HG03159 (cell line): ENCODE results near the gene SVEP1.
"Not testable (repeated sequence)": the region's sequence is repeated elsewhere in the genome, so short reads cannot be mapped to it uniquely, and the experiment has no call there.

ENCODE experiments used
- ATAC-seq: cut with Tn5 transposase; IDR thresholded peaks from one replicate; pipeline ENCODE4 v1.9.1; 2021; ENCODE audit warnings: mild to moderate bottlenecking, moderate library complexity; ENCODE audit not compliant: unreplicated experiment

The SVEP1 gene

DNA sequence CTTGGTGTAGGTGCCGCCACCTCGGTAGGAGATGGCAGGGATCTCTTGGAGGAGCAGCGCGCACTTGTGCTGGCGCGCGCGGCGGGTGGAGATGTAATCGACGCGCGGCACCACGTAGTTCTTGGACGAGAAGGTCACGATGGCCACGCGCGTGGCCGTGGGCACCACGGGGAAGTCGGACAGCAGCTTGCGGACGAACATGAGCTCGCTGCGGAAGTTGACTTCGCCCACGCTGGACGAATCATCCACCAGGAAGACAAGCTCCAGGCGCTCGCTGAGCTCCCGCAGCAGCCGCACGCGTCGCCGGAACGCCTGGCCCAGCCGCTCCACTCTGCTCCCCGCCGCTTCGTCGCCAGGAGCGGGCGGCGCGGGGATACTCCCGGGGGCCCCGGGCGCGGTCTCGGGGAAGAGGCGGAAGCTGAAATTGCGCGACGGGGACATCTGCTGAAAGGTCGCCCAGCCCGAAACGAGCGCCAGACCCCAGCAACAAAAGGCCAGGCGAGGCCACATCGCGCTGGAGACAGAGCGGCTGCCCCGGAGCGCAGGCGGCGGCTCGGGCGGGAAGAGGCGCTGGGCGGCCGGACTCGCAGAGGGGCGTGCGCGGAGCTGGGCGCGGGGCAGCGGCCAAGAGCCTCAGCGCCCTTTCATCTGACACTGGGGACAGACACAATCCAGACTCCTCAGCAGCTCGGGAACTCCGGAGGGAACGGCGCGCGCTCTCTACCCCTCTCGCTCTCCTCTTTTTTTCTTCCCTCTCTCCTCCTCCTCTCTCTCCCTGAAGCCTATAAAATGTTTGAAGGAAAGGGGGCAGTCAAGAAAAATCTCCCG is at the start of gene SVEP1:
Gene SVEP1, minus strand, starts transcription at position 708 of the 828 bp plus-strand sequence. Its CDS starts 198 bp downstream, at position 510.
- no peak for ATAC-seq

DNA sequence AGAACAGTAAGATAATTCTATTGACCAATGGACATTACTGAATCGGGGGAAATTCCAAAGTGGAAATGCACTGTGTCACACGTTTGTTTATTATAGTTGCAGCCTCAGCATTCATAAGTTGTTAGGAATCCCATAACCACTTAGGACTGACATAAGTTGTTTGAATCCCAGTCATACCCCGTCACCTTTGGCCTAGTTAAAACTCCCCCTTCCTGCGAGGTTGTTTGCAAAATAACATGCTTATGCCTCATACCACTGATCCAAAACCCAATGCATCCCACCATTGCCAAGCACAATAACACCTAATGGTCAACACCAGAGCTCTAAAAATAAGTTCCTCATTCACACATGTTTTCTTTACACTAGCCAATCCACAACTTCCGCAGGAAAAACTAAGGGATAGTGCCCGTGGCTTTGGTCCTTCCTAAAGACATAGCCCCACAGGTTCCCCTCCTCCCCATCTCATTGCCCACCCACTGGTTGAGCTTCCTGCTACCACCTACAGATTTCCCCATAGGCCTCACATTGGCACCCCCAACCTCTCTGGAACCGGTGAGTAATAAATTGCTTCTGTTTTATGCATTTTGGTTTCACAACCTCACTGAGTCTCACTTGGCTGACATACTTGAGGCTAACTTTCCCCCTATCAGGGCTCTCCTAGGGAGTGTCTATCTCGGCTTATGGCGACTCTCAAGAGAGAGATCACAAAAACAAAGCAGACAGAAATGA is 46.7 kb upstream of the SVEP1 start:
- ATAC-seq: peak; percentile 97

DNA sequence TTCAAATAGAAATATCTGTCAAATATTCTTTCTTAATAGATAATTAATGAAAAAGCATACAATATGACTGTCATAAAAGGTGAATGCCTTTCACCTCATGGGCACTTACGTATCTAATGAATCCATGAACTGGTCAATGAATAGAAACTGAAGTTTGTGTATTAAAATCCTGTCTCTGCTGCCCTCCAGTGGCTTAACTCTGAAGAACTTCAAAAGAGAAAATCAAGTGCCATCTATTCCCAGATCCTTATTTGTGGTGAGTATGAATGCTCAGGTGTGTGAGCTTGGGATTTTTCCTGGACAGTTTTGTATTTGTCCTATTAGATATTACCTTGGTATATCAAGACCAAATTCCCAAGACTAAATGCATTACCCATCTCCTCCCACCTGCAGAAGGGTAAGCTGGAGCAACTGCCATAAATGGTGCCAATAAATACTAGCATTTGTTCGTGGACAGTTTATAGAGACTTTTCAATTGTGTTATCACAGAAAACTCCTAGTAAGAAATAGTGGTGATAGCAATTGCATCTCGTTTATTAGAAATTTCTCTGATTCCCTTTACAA is 44.0 kb upstream of the SVEP1 start:
- no peak for ATAC-seq

DNA sequence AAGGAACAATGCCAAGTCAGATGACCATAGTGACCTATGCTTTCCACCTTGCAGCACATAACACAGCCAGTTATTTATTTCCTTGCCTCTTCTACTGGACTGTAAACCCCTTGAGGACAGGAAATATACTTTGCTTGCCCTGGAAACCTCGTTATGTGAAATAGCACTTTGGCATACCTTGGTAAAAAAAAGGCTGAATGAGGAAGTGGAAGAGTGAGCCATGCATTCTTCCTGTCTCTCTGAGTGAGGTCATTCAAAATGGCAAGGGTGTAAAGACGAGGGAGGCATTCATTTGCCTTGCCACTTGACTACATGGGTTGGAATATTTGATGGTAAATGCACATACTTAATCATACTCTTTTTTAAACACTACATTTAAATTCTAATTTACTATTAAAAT is 42.8 kb upstream of the SVEP1 start:
- ATAC-seq: no peak

DNA sequence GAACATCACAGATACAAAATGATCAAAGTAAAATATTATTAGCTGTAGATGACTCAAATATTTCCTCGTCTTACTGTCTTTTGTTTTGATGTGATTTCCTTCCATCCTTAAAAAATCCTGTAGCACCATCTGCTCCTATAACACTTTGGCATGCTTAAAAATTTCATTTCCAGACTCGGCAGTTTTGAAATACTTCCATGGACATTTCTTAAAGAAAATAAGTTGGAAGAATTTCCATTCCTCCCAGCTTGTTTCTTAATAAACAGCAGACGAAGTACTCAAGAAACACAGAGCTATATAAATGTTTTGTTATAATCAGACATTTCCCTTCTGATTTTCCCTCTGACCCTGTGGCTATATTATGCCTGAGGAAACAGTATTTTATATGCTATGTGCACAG is 41.2 kb upstream of the SVEP1 start:
- no peak for ATAC-seq

DNA sequence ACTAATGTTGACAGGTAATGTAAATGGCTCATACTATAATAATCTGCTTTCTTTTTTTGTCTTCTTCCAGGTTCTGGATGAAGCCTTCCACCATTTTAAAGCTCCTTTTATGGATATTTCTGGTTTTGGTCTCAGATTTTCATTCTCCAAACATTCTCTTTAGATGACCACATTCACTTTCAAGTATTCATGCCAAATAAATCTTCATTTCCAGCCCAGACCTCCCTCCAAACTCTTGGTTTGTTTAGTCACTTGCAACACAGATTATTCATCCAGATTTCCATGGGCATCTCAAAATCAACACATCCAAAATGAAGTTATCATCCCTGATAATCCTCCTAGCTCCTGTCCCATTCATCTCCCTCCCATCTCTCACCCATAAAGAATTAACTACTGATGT is 40.3 kb upstream of the SVEP1 start:
- ATAC-seq: no peak

DNA sequence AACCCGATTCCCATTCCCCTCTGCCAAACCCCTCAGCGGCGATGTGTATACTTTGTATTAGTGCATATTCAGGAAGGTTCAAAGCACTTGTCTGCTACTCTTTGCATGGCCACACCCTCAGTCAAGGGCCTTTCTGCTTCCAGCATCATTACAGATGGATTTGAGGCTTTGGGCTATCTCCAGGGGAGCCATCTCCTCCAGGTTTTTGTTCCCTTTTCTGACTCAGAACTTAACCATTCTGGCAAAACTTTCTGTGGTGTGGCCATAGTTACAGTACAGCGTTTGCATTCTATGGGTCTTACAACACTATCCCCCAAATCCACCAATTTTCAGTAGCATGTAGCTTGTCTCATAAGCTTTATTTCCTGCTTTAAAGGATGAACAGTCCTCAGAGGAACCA is 36.0 kb upstream of the SVEP1 start:
- ATAC-seq: no peak

DNA sequence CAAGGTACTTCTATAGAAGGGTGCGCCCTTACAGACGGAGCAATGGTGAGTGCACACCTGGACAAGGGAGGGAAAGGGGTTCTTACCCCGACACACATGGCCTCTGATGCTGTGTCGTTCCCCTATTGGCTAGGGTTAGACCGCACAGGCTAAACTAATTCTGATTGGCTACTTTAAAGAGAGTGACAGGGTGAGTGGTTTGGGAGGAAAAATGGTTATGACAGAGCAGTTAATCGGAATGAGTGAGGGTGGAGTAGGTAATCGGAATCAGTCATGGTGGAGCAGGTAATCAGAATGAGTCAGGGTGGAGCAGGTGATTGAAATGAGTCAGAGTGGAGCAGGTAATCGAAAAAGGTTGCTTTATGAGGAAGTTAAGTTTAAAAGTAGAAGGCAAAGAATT is 35.0 kb upstream of the SVEP1 start:
- ATAC-seq: not testable (repeated sequence)

DNA sequence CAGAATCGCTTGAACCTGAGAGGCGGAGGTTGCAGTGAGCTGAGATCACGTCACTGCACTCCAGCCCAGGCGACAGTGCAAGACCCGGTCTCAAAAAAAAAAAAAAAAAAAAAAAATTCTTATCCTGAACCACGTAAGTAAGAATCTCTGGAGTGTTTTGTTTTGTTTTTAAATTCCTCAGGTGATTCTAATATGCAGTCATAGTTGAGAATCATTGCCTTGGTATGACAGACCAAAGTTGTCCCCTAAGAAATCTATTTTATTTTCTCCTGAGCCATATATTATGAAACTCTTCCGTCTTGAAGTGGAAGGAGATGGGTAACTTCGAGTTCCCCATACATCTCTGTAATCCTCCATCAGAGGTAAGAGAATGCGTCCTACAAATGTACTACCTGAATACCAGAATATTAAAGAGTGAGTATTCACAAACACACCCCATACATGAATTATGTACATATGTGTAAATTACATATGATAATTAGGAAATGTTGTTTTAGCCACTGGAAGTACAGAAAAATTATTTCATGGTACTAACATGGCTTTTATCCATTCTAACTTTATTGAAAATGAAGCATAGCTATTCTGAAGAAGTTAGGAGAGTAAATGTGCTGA is 26.7 kb upstream of the SVEP1 start:
- ATAC-seq: no peak

DNA sequence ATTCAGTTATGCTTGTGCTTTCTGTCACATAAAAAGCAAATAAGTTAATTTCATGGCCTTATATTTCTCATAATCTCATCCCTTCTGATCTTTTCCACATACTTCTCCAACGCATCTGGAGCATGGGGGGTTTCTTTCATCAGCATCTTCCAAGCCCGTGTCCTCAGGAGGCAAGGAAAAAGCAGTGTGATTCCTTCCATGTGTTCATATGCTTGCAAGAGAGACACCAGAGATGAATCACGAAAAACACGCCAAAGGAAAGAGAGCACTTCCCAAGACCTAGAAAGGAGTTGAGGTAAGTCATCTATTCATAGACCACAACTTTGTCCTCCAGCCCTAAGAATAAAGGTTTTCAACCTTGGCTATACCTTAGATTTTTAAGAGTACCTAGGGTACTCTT is 26.0 kb upstream of the SVEP1 start:
- ATAC-seq: no peak

DNA sequence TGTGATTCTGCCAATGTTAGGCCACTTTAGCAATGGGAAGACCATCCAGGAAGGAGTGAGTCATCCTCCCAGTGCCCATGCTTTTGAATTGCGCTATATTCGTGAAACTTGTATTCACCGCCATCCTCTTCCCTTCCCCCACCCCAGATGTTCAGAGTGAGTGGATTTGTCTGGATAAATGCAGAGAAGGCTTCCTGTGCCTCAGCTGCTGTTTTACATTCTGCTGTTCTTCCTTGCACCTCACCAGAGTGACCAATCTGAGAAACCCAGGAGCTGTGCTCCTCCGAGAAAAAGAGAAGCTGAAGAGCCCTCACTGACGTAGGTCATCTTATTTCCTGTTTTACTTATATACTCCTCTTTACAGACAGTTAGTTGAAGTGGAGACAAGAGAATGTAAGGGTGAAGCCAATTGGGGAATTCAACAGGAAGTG is 24.6 kb upstream of the SVEP1 start:
- no peak for ATAC-seq

DNA sequence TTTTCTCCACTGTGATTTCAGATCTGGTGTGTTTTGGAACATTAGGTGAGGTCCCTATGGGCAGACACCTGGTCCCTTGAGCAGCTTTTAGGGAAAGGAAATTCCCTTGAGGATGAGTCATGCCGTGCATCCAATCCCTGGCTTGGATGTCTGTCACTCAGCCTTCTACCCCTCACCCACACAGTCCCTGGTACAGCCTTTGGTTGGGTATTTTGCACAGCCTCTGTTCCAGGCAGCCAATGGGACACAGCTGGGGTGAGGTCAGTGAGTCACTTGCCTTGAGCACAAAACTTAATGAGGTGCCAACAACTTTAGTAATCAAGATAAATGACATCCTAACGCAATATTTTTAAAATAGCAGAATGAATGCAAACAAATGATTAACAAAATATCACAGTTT is 22.7 kb upstream of the SVEP1 start:
- no peak for ATAC-seq

DNA sequence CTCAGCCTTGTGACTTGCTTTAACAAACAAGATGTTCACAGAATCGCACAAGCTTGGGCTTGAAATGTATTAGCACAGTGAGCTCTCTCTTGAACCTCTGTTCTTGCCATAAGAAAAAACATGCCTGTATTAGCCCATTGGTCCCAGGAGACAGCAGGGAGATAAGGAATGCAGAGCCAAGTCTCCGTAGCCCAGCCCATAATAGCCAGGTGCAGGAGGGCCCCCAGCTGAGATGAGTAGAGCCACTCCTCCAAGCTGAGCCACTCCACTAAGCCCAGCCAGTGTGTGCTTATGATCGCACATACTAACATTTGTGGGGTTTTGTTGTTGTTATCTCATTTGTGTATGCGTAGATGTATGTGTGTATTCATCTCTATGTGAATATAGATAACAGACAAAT is 21.6 kb upstream of the SVEP1 start:
- ATAC-seq: no peak

DNA sequence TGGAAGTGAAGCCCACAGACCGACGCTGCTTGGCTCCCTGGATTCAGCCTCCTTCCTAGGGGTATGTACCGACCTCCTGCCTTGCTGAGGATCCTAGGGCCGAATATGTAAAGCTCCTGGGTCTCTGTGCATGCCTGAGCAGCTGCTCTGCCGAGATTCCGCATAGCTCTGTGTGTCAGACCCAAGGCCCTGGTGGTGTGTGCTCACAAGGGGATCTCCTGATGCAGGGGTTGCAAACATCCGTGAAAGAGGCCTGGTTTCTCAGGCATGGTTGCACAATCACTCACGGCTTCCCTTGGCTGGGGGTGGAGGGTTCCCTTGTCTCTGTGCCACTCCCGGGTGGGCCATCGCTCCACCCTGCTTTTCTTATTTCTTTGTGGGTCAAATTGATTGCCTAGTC is 19.9 kb upstream of the SVEP1 start:
- ATAC-seq: no peak

DNA sequence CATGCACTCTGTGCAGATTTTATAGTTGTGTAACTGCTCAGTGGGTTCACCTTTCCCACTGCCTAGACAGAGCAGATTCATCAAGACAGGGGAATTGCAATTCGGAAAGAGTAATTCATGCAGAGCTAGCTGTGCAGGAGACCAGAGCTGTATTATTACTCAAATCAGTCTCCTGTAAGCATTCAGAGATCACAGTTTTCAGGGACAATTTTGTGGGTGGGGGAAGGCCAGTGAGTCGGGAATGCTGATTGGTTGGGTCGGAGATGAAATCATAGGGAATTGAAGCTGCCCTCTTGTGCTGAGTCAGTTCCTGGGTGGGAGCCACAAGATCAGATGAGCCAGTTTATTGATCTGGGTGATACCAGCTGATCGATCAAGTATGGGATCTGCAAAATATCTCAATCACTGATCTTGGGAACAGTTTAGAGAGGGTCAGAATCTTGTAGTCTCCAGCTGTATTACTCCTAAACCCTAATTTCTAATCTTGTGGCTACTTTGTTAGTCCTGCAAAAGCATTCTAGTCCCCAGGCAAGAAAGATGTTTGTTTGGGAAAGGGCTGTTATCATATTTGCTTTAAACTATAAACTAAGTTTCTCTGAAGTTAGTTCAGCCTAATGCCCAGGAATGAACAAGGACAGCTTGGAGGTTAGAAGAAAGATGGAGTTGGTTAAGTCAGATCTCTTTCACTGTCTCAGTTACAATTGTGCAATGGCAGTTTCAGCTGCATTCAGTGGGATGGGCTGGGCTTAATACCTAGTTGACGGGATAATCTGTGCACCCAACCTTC is 12.7 kb upstream of the SVEP1 start:
- ATAC-seq: no peak

DNA sequence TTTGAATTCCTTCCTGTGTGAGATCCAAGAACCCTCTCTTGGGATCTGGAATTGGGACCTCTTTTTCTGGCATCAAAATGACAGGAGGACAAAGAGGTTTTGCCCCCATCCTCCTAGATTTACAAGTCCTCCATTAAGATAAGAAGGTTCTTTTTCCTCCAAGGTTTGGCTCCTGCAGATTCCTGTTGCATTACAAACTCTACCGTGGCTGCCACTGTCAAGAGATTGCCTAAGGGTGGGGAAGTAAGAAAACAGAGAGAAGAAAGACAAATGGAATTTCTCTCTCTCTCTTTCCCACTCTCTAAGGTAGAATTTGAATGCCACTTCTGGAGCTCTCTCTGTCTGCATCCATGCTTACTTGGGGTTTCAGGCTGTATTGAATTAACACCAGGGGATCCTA is 12.0 kb upstream of the SVEP1 start:
- no peak for ATAC-seq

DNA sequence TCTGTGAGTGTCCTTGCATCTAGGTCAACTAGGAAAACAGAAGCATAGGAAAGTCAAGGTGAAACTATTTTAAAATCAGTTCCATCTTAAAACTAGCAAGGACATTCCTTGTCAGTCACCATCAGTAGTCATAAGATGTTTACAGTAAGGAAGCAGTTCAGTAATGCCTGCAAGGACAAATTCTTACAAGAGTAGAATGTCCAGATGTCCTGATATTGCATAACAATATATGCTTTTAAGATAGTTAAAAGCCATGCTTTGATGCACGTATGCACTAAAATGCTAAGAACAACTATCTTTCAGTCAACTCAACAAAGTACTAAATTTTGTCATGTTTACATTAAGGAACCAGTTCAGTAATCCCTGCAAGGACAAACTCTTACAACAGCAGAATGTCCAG is 11.3 kb upstream of the SVEP1 start:
- no peak for ATAC-seq

DNA sequence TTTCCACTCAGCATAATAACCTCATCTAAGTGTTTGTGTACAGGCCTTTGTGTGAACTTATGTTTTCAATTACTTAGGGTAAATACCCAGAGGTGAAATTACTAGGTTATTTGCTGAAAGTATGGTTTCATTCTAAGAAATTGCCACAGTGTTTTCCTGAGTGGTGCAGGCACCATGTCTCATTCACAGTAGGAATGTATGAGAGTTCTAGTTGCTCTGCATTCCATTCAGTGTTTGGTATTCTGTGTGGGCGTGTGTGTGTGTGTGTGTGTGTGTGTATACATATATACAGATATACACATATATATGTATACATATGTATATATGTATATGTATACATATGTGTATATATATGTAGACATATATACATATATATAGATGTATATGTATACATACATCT is 8.8 kb upstream of the SVEP1 start:
- ATAC-seq: no peak

DNA sequence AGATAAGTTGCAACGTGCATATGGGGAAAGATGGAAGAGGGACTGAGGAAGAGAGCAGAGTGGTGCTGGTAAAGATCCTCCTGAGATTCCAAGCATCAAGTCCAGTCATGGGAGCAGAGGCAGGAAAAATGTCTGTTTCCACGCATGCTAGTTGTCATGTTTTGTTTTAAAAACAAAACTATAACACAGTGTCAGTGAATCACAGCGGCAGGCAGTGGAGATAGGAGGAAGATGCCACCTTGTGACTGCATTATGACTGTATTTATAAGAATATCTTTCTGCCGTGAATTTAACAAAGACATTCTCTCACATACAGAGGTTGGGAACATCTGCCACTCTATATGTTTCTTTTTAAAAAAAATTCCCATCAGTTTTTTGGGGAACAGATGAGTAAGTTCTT is 3.7 kb upstream of the SVEP1 start:
- no peak for ATAC-seq

DNA sequence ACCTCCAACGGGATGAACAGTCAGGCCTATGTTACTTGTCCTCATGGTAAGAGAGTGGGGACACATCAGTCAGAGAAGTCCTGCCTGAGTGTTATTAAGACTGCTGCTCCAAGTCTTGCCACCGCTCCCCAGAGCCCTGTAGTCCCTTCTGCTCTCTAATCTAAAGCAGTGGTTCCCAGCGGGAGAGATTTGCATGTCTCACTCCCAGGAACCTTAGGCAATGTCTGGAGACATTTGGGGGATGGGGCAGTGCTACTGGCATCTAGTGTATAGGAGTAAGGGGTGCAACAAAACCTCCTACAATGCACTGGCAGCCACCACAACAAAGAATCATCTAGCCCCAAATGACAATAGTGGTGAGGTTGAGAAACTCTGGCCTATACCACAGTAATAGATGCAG is 2.6 kb upstream of the SVEP1 start:
- ATAC-seq: no peak

DNA sequence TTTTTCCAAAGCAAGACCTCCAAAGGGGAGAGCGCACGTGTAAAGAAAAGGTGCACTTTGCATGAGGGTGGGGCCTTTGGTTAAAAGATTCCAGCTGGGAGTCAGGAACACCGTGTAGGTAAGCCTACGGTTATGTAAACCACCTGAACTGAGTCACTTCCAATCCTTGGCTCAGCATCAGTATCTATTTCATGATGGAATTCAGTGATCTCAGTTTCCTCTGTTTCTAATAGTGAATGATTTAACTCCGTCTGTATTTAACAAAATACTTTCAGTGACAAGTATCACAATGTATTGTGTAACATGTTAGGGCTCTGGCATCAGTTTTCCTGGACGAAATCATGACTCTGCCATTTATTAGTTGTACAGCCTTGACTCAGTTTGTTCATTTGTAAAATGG is 1.3 kb upstream of the SVEP1 start:
- ATAC-seq: no peak
